PC-3 (cell line): ENCODE measurements around the gene PLCB4. TPM values are rescaled to one million over a fixed set of nuclear protein-coding genes. Genes with fewer than 3 reads are reported as not detected.

Source experiments
- ATAC-seq: fragments of 200-7000 bp; cut with Tn5 transposase; 2 replicates; pipeline ENCODE4 v1.9.1; 2020; ENCODE audit warnings: mild to moderate bottlenecking, moderate library complexity
- BruUV-seq: library from RNA; stranded (reverse); fragments of 400-500 nt; replicated peaks from 2 replicates; lab custom pipeline; 2021; lab: Mats Ljungman, UMichigan
- CTCF ChIA-PET: fragments of 300-600 bp; sonication (Branson Sonifier 250); formaldehyde crosslinking; loops from one replicate; lab custom pipeline; 2022; ENCODE audit warnings: antibody characterized with exemption; lab: Charles Lee
- POLR2A ChIA-PET: fragments of 300-600 bp; sonication (Branson Sonifier 250); formaldehyde crosslinking; loops from one replicate; lab custom pipeline; 2022; ENCODE audit warnings: antibody characterized with exemption; ENCODE audit not compliant: unreplicated experiment; lab: Charles Lee
- DNase-seq: peaks from one replicate; pipeline ENCODE4 v3.0.0-alpha.2; 2015
- H2AFZ ChIP-seq: fragments of 300-600 bp; sonication (generic); 2 replicates; pipeline ENCODE4 v1.6.0; 2016; ENCODE audit warnings: antibody characterized with exemption, low read length
- H3F3A ChIP-seq: fragments of 300-600 bp; sonication (generic); one replicate; pipeline ENCODE4 v1.6.0; 2017; ENCODE audit warnings: antibody characterized with exemption, low read length, control low read depth, mild to moderate bottlenecking; ENCODE audit not compliant: unreplicated experiment
- H3K27ac ChIP-seq: fragments of 300-600 bp; sonication (generic); 2 replicates; pipeline ENCODE4 v1.5.1; 2016; ENCODE audit warnings: mild to moderate bottlenecking, low read length
- H3K27me3 ChIP-seq: fragments of 300-600 bp; sonication (generic); 2 replicates; pipeline ENCODE4 v1.6.1; 2016; ENCODE audit warnings: low read length, mixed read lengths
- H3K36me3 ChIP-seq: fragments of 300-600 bp; sonication (generic); 2 replicates; pipeline ENCODE4 v1.6.1; 2016; ENCODE audit warnings: low read depth, mixed run types, low read length, mixed read lengths
- H3K4me1 ChIP-seq: fragments of 300-600 bp; sonication (generic); 2 replicates; pipeline ENCODE4 v1.5.1; 2016; ENCODE audit warnings: low read length; ENCODE audit not compliant: insufficient read depth
- H3K4me2 ChIP-seq: fragments of 300-600 bp; sonication (generic); 2 replicates; pipeline ENCODE4 v1.6.0; 2016; ENCODE audit warnings: low read length
- H3K4me3 ChIP-seq: fragments of 300-600 bp; sonication (generic); 2 replicates; pipeline ENCODE4 v1.5.1; 2016; ENCODE audit warnings: mild to moderate bottlenecking, low read length, mixed read lengths
- H3K79me2 ChIP-seq: fragments of 300-600 bp; sonication (generic); 2 replicates; pipeline ENCODE4 v1.6.1; 2017; ENCODE audit warnings: low read length, mixed read lengths
- H3K9ac ChIP-seq: fragments of 300-600 bp; sonication (generic); 2 replicates; pipeline ENCODE4 v1.6.0; 2016; ENCODE audit warnings: mild to moderate bottlenecking, low read length
- H3K9me2 ChIP-seq: fragments of 300-600 bp; sonication (generic); replicated peaks from 2 replicates; pipeline ENCODE4 v1.6.1; 2016; ENCODE audit warnings: mixed run types, low read length, mixed read lengths
- H3K9me3 ChIP-seq: fragments of 300-600 bp; sonication (generic); 2 replicates; pipeline ENCODE4 v1.6.1; 2016; ENCODE audit warnings: low read length, mixed read lengths
- H4K20me1 ChIP-seq: fragments of 300-600 bp; sonication (generic); 2 replicates; pipeline ENCODE4 v1.6.1; 2016; ENCODE audit warnings: low read length, mixed read lengths
- EZH2 ChIP-seq: fragments of 300-600 bp; sonication (generic); IDR thresholded peaks from one replicate; pipeline ENCODE4 v1.6.1; 2017; ENCODE audit warnings: antibody characterized with exemption, mild to moderate bottlenecking, low read length; ENCODE audit not compliant: unreplicated experiment
- EZH2phosphoT487 ChIP-seq: fragments of 300-600 bp; sonication (generic); IDR thresholded peaks from 2 replicates; pipeline ENCODE4 v1.6.1; 2018; ENCODE audit warnings: mild to moderate bottlenecking, antibody characterized with exemption, low read length, borderline replicate concordance
- intact Hi-C: fragments of 100-400 bp; cut with micrococcal nuclease; formaldehyde crosslinking; loops from 2 replicates; pipeline ENCODE4 v1.9.0; 2023
- total RNA-seq: library from RNA; depleted of rRNA; stranded (reverse); fragments of >200 nt; gene quantifications from 2 replicates; pipeline ENCODE4 v1.2.3, GENCODE V29; 2014
- TF ChIP-seq, protein P1 (sequence below): fragments of 300-600 bp; sonication (generic); conservative IDR thresholded peaks from 2 replicates; pipeline ENCODE4 v1.5.1; 2017; ENCODE audit warnings: antibody characterized with exemption, low read depth, mild to moderate bottlenecking, low read length

The PLCB4 gene
- total RNA-seq, 1 experiment from 2014 or later, result 25.4 TPM

DNA sequence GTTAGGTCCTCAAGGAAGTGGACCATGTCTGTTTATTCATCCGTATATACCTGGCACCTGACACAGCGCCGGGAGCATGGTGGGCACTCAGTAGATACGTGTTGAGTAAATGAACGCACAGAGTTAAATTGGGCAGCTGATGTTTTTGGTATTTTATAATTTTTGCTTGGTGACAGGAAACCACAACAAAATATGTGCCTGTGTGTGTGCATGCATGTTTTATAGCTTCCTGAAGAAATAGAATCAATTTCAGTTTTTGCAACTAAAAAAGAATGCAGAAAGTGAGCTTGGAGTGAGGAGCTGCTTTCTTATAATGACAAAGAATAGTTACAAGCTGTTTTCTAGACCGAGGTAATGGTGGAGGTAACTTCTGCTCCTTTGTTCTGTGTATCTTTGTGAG lies 91.4 kb downstream of the PLCB4 start:
- no peak overlapping the region for H3K9ac ChIP-seq
- H3K27ac ChIP-seq, result no peak overlapping the region
- no peaks in the 10 kb centered on the region for H3K9me2 ChIP-seq
- H3K9me3 ChIP-seq, result no peaks in the 10 kb centered on the region
- no peak overlapping the region for H3K4me2 ChIP-seq
- intact Hi-C loops, result no loop called here
- BruUV-seq, result no TSS peak
- ATAC-seq (no peak), DNase-seq (no peak)
- no peaks in the 10 kb centered on the region for H3K4me1 ChIP-seq
- H3K4me3 ChIP-seq, result no peak overlapping the region
- H3K79me2 ChIP-seq, result no peaks in the 10 kb centered on the region
- ChIA-PET CTCF (no interaction called here), POLR2A (no interaction called here)
- H3K36me3 ChIP-seq, result no peaks in the 10 kb centered on the region
- no peaks in the 10 kb centered on the region for H3F3A ChIP-seq
- no peaks in the 10 kb centered on the region for H3K27me3 ChIP-seq
- 0 out of 2 replicates have a peak, but pooled peaks cover 3% of the 10 kb centered on the region for H4K20me1 ChIP-seq
- no peak overlapping the region for H2AFZ ChIP-seq
- TF ChIP-seq, protein P1, sequence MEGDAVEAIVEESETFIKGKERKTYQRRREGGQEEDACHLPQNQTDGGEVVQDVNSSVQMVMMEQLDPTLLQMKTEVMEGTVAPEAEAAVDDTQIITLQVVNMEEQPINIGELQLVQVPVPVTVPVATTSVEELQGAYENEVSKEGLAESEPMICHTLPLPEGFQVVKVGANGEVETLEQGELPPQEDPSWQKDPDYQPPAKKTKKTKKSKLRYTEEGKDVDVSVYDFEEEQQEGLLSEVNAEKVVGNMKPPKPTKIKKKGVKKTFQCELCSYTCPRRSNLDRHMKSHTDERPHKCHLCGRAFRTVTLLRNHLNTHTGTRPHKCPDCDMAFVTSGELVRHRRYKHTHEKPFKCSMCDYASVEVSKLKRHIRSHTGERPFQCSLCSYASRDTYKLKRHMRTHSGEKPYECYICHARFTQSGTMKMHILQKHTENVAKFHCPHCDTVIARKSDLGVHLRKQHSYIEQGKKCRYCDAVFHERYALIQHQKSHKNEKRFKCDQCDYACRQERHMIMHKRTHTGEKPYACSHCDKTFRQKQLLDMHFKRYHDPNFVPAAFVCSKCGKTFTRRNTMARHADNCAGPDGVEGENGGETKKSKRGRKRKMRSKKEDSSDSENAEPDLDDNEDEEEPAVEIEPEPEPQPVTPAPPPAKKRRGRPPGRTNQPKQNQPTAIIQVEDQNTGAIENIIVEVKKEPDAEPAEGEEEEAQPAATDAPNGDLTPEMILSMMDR, result no peak
- no peak for TF ChIP-seq EZH2
- no peak for TF ChIP-seq EZH2phosphoT487

DNA sequence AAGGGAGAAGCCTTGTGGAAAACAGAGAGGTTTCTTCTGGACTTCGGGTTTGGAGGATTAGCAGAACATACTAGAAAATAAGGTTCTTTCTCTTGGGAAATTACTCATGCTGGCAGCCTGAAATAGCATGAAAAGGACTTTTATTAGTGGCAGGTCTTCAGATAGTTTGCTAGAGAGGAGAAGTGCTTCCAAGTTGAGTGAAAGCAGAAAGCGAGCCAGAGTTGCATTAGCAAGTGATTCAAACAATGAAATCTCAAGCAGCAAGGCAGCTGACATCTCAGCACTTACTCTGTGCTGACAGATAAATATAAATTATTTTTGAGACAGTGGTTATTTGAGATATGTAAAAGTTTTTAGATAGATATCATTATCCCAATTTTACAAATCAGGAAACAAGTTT lies 91.9 kb downstream of the PLCB4 start:
- H3K9me2 ChIP-seq, result no peaks in the 10 kb centered on the region
- POLR2A ChIA-PET, result no interaction called here
- no peaks in the 10 kb centered on the region for H3F3A ChIP-seq
- H2AFZ ChIP-seq, result no peak overlapping the region
- no peak overlapping the region for H3K27ac ChIP-seq
- intact Hi-C loops, result no loop called here
- no peak overlapping the region for H3K4me3 ChIP-seq
- BruUV-seq, result no TSS peak
- TF ChIP-seq EZH2, result no peak
- no peak for TF ChIP-seq EZH2phosphoT487
- TF ChIP-seq, protein P1, result no peak
- H4K20me1 ChIP-seq, result 0 out of 2 replicates have a peak, but pooled peaks cover 3% of the 10 kb centered on the region
- no peaks in the 10 kb centered on the region for H3K9me3 ChIP-seq
- ATAC-seq (no peak), DNase-seq (no peak)
- H3K79me2 ChIP-seq, result no peaks in the 10 kb centered on the region
- H3K9ac ChIP-seq, result no peak overlapping the region
- no peaks in the 10 kb centered on the region for H3K27me3 ChIP-seq
- CTCF ChIA-PET, result no interaction called here
- H3K36me3 ChIP-seq, result no peaks in the 10 kb centered on the region
- no peaks in the 10 kb centered on the region for H3K4me1 ChIP-seq
- no peak overlapping the region for H3K4me2 ChIP-seq

DNA sequence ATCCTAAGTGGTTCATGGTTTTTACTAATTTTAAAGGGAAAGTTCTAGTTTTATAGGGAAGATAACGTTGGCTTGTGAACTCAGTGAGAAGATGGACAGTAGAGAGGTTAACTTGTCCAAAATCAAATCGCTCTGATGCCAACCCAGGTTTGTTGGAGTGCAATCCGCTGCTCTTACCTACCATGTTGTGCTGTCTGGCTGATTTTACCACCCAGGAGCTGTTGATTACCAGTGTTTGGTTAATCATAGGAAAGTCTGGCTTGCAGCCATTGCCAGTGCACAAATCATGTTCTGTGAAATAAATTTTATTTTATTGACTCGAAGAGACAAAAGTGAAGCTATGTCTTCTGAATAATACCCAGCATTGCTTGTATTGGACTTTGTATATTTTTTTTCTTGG lies 92.4 kb downstream of the PLCB4 start:
- H3K9me3 ChIP-seq, result no peaks in the 10 kb centered on the region
- BruUV-seq, result no TSS peak
- ATAC-seq, result no peak
- intact Hi-C loops, result no loop called here
- DNase-seq, result no peak
- H3K27me3 ChIP-seq, result no peaks in the 10 kb centered on the region
- no peaks in the 10 kb centered on the region for H3K79me2 ChIP-seq
- H3K36me3 ChIP-seq, result no peaks in the 10 kb centered on the region
- H3K9me2 ChIP-seq, result no peaks in the 10 kb centered on the region
- no peaks in the 10 kb centered on the region for H3F3A ChIP-seq
- H2AFZ ChIP-seq, result no peak overlapping the region
- ChIA-PET CTCF (no interaction called here), POLR2A (no interaction called here)
- H3K4me2 ChIP-seq, result no peak overlapping the region
- H3K4me1 ChIP-seq, result no peaks in the 10 kb centered on the region
- TF ChIP-seq, protein P1, result no peak
- no peak for TF ChIP-seq EZH2
- TF ChIP-seq EZH2phosphoT487, result no peak
- H4K20me1 ChIP-seq, result 0 out of 2 replicates have a peak, but pooled peaks cover 3% of the 10 kb centered on the region
- no peak overlapping the region for H3K27ac ChIP-seq
- no peak overlapping the region for H3K9ac ChIP-seq
- no peak overlapping the region for H3K4me3 ChIP-seq
